Glomerular visceral epithelial cell (primary cell): Measurements from ENCODE around the gene S100A8.
"Not testable (repeated sequence)": the region's sequence is repeated elsewhere in the genome, so short reads cannot be mapped to it uniquely, and the experiment has no call there.

Experiments used
- DNase-seq: peaks from one replicate; pipeline ENCODE4 v3.0.0-alpha.2; 2016; ENCODE audit errors: extremely low spot score

The S100A8 gene

DNA sequence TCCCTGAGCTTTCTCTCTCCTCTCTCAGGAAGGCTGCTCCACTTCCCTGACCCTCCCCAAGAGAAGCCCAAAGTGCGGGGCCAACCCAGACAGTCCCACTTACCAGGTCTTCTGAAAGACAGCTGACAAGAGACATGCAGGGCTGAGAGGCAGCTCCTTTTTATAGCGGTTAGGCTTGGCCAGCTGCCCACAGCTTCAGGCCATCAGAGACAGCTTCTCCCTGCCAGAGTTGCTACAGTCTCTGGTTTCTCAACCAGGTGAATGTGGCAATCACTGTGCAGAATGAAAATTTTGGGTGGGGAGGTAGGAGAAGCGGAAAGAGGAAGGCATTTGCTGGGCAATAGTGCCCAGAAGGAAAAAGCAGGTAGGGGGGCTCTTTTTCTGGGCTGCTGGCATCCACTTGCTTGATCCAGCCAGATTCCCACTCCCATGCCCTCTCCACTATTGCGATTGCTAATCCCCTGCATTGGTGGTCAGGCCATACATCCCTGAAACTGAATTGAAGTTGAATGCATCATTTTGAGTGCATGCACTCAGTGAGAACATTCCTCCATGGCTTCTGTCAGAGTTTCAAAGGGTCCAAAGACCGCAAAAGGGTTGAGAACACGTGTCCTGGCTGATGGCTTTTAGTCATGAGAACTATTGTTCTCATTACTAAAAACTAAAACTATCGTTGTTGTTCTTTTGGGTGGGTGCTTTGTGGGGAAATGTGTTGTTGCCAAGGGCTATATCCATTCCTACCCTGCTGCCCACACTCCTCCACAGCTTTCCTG, at the start of gene S100A8:
S100A8 (minus strand) TSS at position 136 of the 773 bp plus-strand sequence. CDS start 538 bp downstream, outside the sequence.
- no peak for DNase-seq

- DNase-seq: no peak
These were observed 48.4 kb upstream of the S100A8 start for GRCh38 chr1:153439273-153439672.

- DNase-seq: no peak
These were observed 47.7 kb upstream of the S100A8 start for GRCh38 chr1:153438599-153438998.

DNA sequence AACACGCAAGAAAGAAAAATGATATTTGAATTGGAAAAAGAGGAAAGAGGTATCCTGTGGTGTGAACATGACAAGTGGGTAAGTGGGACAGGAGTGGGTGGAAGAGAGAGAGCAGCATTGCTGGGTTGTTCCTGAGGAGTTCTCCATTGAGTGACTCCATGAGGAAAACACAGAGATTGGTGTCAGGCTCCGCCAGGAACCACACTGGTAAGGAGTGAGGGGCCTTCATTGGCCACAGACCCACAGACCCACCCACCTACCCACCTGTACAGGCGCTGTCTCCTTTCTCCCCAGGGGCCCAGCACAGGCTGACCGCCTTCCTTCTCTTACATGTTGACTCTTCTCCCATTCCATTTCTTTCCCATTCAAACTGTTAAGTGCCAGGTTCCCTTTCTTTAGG, 46.4 kb upstream of the S100A8 start:
- no peak for DNase-seq

GRCh38 chr1:153434746-153435455, 44.0 kb upstream of the S100A8 start:
- DNase-seq: no peak

DNA sequence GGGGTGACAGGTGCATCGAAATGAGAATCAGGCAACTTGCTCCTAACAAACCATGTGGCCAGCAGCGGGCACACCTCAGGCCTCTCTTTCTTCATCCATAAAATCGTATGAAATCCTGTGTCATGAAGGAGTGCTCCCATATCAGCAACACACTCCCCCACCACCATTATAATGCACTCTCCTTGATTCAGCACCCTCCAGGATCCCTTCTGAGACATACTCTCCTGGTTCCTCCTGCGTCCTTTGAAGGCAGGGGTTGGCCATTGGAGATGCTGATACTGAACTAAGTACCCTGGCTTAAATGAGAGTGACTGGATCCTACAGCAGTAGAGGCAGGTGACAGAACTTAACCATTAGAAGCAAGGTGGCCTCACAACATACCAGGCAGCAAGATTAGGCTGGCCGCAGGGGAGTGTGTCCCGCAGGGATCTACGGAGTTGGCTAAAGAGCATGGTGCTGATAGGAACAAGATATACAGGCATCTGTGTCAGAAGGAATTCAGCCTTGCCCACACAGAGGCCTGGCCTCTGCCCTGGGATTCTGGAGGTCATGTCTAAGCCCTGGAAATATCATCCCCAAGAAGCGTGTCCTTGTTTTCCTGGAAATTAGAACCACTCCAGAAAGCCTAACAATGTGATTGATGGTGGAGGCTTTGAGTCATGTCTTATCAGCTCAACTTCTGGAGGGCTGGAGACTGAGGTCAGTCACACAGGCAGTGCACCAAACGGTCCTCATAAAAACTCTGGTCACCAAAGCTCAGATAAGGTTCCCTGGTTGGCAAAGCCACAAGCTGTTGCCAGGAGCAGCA, 42.2 kb upstream of the S100A8 start:
- no peak for DNase-seq

- no peak for DNase-seq
These were observed 41.1 kb upstream of the S100A8 start for GRCh38 chr1:153431928-153432327.

DNA sequence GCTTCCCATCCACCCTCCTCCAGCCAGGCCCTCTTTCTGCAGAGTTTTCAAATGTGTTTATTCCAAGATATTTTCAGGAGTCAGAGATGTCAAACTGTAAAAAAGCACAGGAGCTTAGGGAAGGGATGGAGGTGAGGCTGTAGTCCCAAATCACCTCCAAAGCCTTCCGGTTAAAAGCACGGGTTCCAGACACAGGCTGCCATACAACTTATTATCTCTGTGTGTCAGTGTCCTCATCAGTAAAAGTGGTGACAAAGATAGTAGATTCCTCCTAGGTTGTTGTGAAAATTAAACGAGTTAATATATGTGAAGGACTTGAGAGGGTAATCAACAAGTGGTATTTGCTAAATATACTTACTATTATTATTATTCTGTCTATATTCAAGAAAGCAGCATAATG, 40.6 kb upstream of the S100A8 start:
- no peak for DNase-seq

- no peak for DNase-seq
These were observed 40.1 kb upstream of the S100A8 start for GRCh38 chr1:153431002-153431401.

GRCh38 chr1:153430561-153430960, 39.7 kb upstream of the S100A8 start:
- DNase-seq: no peak

DNA sequence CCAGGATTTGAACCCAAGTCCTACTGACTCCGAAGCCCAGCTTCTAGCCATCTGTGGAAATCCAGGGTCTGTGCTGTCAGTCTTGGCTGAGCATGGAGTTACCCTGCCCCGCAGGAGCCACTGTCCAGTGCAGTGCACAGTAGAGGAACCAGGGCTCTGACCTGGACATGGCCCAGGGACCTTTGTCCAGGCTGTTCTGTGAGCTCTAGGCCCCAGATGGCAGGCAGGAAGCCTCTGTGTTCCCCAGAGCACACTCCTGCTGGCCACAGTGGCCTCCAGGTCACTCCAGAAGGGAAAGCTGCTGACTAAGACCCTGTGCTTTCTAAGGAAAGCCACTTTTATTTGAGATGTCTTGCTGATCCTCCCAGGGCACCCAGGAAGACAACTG, 39.3 kb upstream of the S100A8 start:
- DNase-seq: no peak

GRCh38 chr1:153429266-153430165, 38.6 kb upstream of the S100A8 start:
- DNase-seq: no peak

DNA sequence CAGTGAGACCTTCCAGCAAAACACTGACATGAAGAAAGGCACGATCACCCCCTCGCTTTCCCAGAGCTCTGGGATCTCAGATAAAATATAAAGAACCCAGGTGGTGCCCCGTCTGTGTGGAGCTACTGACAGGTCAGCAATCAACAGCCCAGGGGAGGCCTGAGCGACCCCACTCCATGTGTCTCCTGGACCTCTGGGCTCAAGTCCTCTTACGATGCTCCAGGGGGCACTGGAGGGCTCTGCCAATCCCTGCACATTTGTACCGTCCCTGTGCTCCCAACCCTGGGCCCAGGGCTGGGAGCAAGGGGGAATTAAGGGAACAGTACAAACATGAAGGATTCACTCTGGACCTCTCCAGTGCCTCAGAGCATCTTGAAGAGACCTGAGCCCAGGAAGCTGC, 37.9 kb upstream of the S100A8 start:
- no peak for DNase-seq

DNA sequence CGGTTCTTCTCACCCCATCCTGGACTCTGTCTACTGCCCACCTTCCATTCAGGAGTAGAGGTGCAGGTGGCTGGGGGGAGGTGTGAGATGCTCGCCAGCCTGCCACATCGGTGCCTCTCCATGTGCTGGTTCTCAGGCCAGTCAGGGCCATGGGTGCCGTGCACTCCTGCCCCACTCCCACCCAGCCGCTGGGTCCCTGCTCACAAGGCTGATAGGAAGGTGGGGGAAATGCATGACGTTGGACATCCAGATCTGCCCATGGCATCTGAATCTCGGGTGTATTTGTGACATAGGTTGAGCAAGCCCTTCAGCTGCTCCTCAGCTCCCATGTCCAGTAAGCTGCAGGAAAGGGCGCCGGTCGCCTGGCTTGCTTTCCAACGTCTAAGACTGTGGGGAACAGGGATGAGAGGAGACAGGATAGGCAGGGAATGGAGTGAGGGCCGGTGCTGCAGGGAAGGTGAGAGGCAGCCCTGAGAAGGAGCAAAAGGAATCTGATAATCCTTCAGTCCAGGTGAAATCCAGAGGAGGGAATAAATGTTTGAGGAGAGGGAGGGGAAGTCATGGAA, 37.3 kb upstream of the S100A8 start:
- DNase-seq: no peak

GRCh38 chr1:153426809-153427208, 35.9 kb upstream of the S100A8 start:
- no peak for DNase-seq

DNA sequence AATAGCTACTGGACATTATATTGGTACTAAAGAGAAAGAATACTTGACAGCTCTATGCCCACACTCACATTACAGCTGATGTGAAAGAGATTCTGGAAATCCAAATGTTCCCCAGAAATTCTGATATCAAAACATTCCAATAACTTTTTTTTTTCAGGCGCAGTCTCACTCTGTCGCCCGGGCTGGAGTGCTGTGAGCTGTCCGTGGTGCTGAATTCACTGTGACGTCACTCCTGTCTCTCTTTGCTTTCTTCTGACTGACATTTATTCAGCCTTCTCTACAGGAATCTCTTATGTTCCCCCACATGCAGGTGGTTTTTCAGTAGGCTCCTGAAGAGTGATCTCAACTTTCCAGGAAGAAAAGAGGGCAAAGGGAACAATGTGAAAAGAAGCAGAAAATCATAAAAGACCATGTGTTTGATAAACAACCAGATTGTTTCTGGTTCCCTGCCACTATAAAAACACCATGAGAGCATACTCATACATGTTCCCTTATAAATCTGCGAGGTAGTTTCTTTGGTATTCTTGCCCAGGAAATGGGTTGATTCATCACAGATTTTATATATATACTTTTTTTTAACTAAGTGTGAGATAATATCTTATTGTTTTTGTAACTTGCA, 31.7 kb upstream of the S100A8 start:
- DNase-seq: peak; percentile 64

GRCh38 chr1:153420306-153420705, 29.4 kb upstream of the S100A8 start:
- no peak for DNase-seq

GRCh38 chr1:153419436-153419793, 28.5 kb upstream of the S100A8 start:
- DNase-seq: not testable (repeated sequence)

GRCh38 chr1:153418758-153419435, 28.0 kb upstream of the S100A8 start:
- not testable (repeated sequence) for DNase-seq
